HepG2 (cell line): ENCODE data around the gene CALCB. TPM values are rescaled to one million over a fixed set of nuclear protein-coding genes. Genes with fewer than 3 reads are reported as not detected.

ENCODE experiments used
- ATAC-seq: fragments of 200-7000 bp; cut with Tn5 transposase; 3 replicates; pipeline ENCODE4 v1.9.1; 2020; ENCODE audit warnings: mild to moderate bottlenecking, moderate library complexity
- BruUV-seq: library from RNA; stranded (reverse); fragments of 400-500 nt; replicated peaks from 2 replicates; lab custom pipeline; 2021; lab: Mats Ljungman, UMichigan
- CTCF ChIA-PET: fragments of 300-600 bp; formaldehyde crosslinking; extraction: SDS; loops from one replicate; lab custom pipeline; 2021; ENCODE audit warnings: low total read pairs, inconsistent platforms, low intra/inter-chr PET ratio; lab: Yijun Ruan, JAX
- POLR2A ChIA-PET: fragments of 350-600 bp; sonication (Branson Sonifier 250); formaldehyde crosslinking; loops from one replicate; lab custom pipeline; 2020; ENCODE audit warnings: antibody characterized with exemption, inconsistent platforms; lab: Yijun Ruan, JAX
- DNase-seq: peaks from one replicate; pipeline ENCODE4 v3.0.0-alpha.2; 2015; ENCODE audit warnings: low spot score
- FAIRE-seq: peaks from 3 replicates; lab custom pipeline; 2011; peaks lifted over from hg19 to GRCh38; lab: Jason Lieb, UNC
- H2AFZ ChIP-seq: one replicate; pipeline ENCODE4 v1.6.1; 2011; ENCODE audit warnings: low read length, inconsistent platforms
- H3K27ac ChIP-seq: fragments of 300-600 bp; 3 replicates; pipeline ENCODE4 v1.8.0; 2011; ENCODE audit warnings: mixed run types, mild to moderate bottlenecking, mixed read lengths, low read length, inconsistent platforms; ENCODE audit not compliant: insufficient read depth; ENCODE audit errors: extremely low read length
- H3K27me3 ChIP-seq, 2 experiments: fragments of 200-600 bp in 1 of 2; 2 replicates in 1 of 2; 3 replicates in 1 of 2; pipeline versions ENCODE4 v1.6.0 to v1.8.0; 2011; ENCODE audit warnings: low read length in 2 of 2, mild to moderate bottlenecking in 2 of 2, moderate library complexity in 2 of 2, inconsistent platforms in 1 of 2; ENCODE audit not compliant: insufficient read depth in 2 of 2, control insufficient read depth in 1 of 2
- H3K36me3 ChIP-seq, 2 experiments: fragments of 200-600 bp in 1 of 2; replicated peaks in 1 of 2; 2 replicates in 1 of 2; 3 replicates in 1 of 2; pipeline versions ENCODE4 v1.5.1 to v1.8.0; 2011; ENCODE audit warnings: low read length in 2 of 2, inconsistent platforms in 1 of 2; ENCODE audit not compliant: insufficient read depth in 2 of 2, control insufficient read depth in 1 of 2
- H3K4me1 ChIP-seq: 2 replicates; pipeline ENCODE4 v1.5.1; 2012; ENCODE audit warnings: low read length, inconsistent platforms; ENCODE audit not compliant: insufficient read depth
- H3K4me2 ChIP-seq: 2 replicates; pipeline ENCODE4 v1.6.0; 2011; ENCODE audit warnings: low read depth, low read length, inconsistent platforms
- H3K4me3 ChIP-seq, 3 experiments: fragments of 200-600 bp in 1 of 3; sonication (generic), shearing (Covaris generic) in 1 of 3; replicated peaks in 1 of 3; 2 replicates each; pipeline ENCODE4 v1.5.1; 2011 to 2016; ENCODE audit warnings: low read length in 3 of 3, inconsistent platforms in 2 of 3, low read depth in 2 of 3, mild to moderate bottlenecking in 2 of 3, control low read depth in 1 of 3, mixed read lengths in 1 of 3; ENCODE audit not compliant: insufficient read depth in 1 of 3
- H3K79me2 ChIP-seq: one replicate; pipeline ENCODE4 v1.6.1; 2011; ENCODE audit warnings: low read length, inconsistent platforms; ENCODE audit not compliant: insufficient read depth
- H3K9ac ChIP-seq: 2 replicates; pipeline ENCODE4 v1.6.0; 2011; ENCODE audit warnings: mild to moderate bottlenecking, low read depth, low read length, inconsistent platforms; ENCODE audit not compliant: insufficient read depth
- H3K9me3 ChIP-seq: 2 replicates; pipeline ENCODE4 v1.5.1; 2012; ENCODE audit warnings: mild to moderate bottlenecking, low read length
- H4K20me1 ChIP-seq: 2 replicates; pipeline ENCODE4 v1.6.0; 2011; ENCODE audit warnings: inconsistent platforms, mild to moderate bottlenecking, low read length, moderate library complexity; ENCODE audit not compliant: insufficient read depth
- EP300 ChIP-seq, 3 experiments: sonication (generic) in 1 of 3; formaldehyde crosslinking in 1 of 3; IDR thresholded peaks; 2 replicates each; pipeline versions ENCODE4 v1.5.1 to v1.6.1; 2011 to 2020; ENCODE audit warnings: low read depth in 2 of 3, low read length in 2 of 3, borderline replicate concordance in 1 of 3, improper control_type of control experiment in 1 of 3, mild to moderate bottlenecking in 1 of 3, missing genetic modification reagents in 1 of 3, moderate library complexity in 1 of 3
- IRF9 ChIP-seq: sonication (generic); formaldehyde crosslinking; IDR thresholded peaks from 2 replicates; pipeline ENCODE4 v1.8.0; 2022; ENCODE audit warnings: missing genetic modification reagents, mild to moderate bottlenecking, borderline replicate concordance
- MAX ChIP-seq: IDR thresholded peaks from 2 replicates; pipeline ENCODE4 v1.6.1; 2012; ENCODE audit warnings: inconsistent platforms
- NR2F2 ChIP-seq: IDR thresholded peaks from 2 replicates; pipeline ENCODE4 v1.6.1; 2012; ENCODE audit warnings: low read depth, inconsistent platforms, borderline replicate concordance
- NR3C1 ChIP-seq: sonication (generic); formaldehyde crosslinking; IDR thresholded peaks from 2 replicates; pipeline ENCODE4 v1.4.0; 2020; ENCODE audit warnings: missing genetic modification reagents
- SAFB2 ChIP-seq: sonication (generic); formaldehyde crosslinking; IDR thresholded peaks from 2 replicates; pipeline ENCODE4 v1.5.1; 2020; ENCODE audit warnings: missing genetic modification reagents, low read depth, mild to moderate bottlenecking, borderline replicate concordance
- SRF ChIP-seq: IDR thresholded peaks from 2 replicates; pipeline ENCODE4 v1.6.1; 2011; ENCODE audit warnings: mild to moderate bottlenecking, low read depth, low read length, moderate library complexity
- ZNF280D ChIP-seq: sonication (generic); formaldehyde crosslinking; IDR thresholded peaks from 2 replicates; pipeline ENCODE4 v1.5.1; 2020; ENCODE audit warnings: mild to moderate bottlenecking, missing genetic modification reagents
- ZNF3 ChIP-seq: IDR thresholded peaks from 2 replicates; pipeline ENCODE4 v1.7.0; 2017; ENCODE audit warnings: inconsistent platforms
- ZNF747 ChIP-seq: sonication (generic); formaldehyde crosslinking; IDR thresholded peaks from 2 replicates; pipeline ENCODE4 v1.8.1; 2023; ENCODE audit warnings: missing genetic modification reagents, mild to moderate bottlenecking, borderline replicate concordance
- WGBS: methylation state at CpG from one replicate; pipeline ENCODE4 v1.1.6; 2017; ENCODE audit warnings: low lambda C conversion rate; 5-methylcytosine and 5-hydroxymethylcytosine counted together
- in situ Hi-C: cut with HindIII; loops from 2 replicates; pipeline ENCODE4 v1.10.0; 2017; ENCODE audit warnings: low pct_unique_long_range_greater_than_20kb; ENCODE audit not compliant: extremely low pct_ligation_motif_present
- intact Hi-C: fragments of 100-400 bp; cut with micrococcal nuclease; formaldehyde crosslinking; loops from one replicate; pipeline ENCODE4 v1.10.0; 2022; ENCODE audit not compliant: unreplicated experiment
- polyA plus RNA-seq, 8 experiments: library from polyadenylated mRNA; depleted of rRNA in 3 of 8; stranded (reverse) in 7 of 8; unstranded in 1 of 8; fragments of >200 nt; fragmentation: Illumina TruSeq in 4 of 8; extraction: Trizol in 4 of 8; gene quantifications; 2 replicates each; pipeline versions ENCODE4 v1.2.1 to v1.2.3, GENCODE V29; 2011 to 2016; ENCODE audit warnings: low read depth in 4 of 8, missing spikeins in 1 of 8, mixed read lengths in 1 of 8; ENCODE audit not compliant: insufficient read depth in 1 of 8
- total RNA-seq, 5 experiments: library from RNA; depleted of rRNA; stranded (reverse); fragments of >200 nt; fragmentation: Illumina TruSeq; extraction: Trizol; gene quantifications; 2 replicates each; pipeline ENCODE4 v1.2.3, GENCODE V29; 2016; ENCODE audit warnings: low read depth in 1 of 5

CALCB gene
- total and polyA plus RNA-seq, 2 of the 13 experiments (the other 11 are each of a cell fraction or from before 2014, with no cell fraction given), result not detected

GRCh38 chr11:15106201-15106965, 33.0 kb downstream of the CALCB start:
- no peaks in the 10 kb centered on the region for H3K4me1 ChIP-seq
- WGBS, result 3% methylated on average over 8 of the region's 8 CpGs
- H3K4me2 ChIP-seq, result no peak overlapping the region
- H3K27me3 ChIP-seq, result no peaks in the 10 kb centered on the region
- BruUV-seq, result no TSS peak
- TF ChIP-seq IRF9 (CRISPR knock-in tag) (no peak), NR3C1 (CRISPR knock-in tag) (no peak), MAX (no peak)
- TF ChIP-seq, all 625 proteins: peak for 0
- POLR2A ChIA-PET, result no interaction called here
- ATAC-seq, result no peak
- Histone ChIP-seq H3K27ac (no peak overlapping the region), H3K9ac (no peak overlapping the region), H4K20me1 (no peaks in the 10 kb centered on the region), H3K36me3 (no peaks in the 10 kb centered on the region), H3K79me2 (no peaks in the 10 kb centered on the region), H2AFZ (no peak overlapping the region), H3K4me3 (no peak overlapping the region), H3K9me3 (no peaks in the 10 kb centered on the region)
- intact Hi-C loops (no loop called here), in situ Hi-C loops (no loop called here)
- DNase-seq, result no peak
- CTCF ChIA-PET, result no interaction called here
- FAIRE-seq, result no peak

- DNase-seq (no peak), ATAC-seq (no peak), FAIRE-seq (no peak)
- in situ Hi-C loops, result no loop called here
- Histone ChIP-seq H3K27ac (no peak overlapping the region), H3K4me1 (no peaks in the 10 kb centered on the region), H2AFZ (no peak overlapping the region), H3K27me3 (no peaks in the 10 kb centered on the region), H3K9ac (no peak overlapping the region), H3K79me2 (no peaks in the 10 kb centered on the region), H3K9me3 (no peaks in the 10 kb centered on the region), H4K20me1 (no peaks in the 10 kb centered on the region), H3K36me3 (no peaks in the 10 kb centered on the region), H3K4me2 (no peak overlapping the region), H3K4me3 (no peak overlapping the region)
- BruUV-seq, result no TSS peak
- 6% methylated on average over 4 of the region's 4 CpGs for WGBS
- intact Hi-C loops, result no loop called here
- CTCF ChIA-PET, result no interaction called here
- POLR2A ChIA-PET, result no interaction called here
- TF ChIP-seq SRF (no peak), ZNF280D (CRISPR knock-in tag) (no peak), NR2F2 (no peak), SAFB2 (CRISPR knock-in tag) (no peak), EP300 (IDR thresholded peaks at IDR 0.05; ENCODE audit: low read depth in 2 of 2, low read length in 2 of 2) (no peak), EP300 (CRISPR knock-in tag; IDR thresholded peaks at IDR 0.05; ENCODE audit: borderline replicate concordance) (no peak), ZNF747 (CRISPR knock-in tag) (no peak), ZNF3 (CRISPR knock-in tag) (no peak)
Measured at GRCh38 chr11:15107730-15108515, 34.5 kb downstream of the CALCB start.
